ENCODE measurements around the gene SEPTIN14. TPM values are rescaled to one million over a fixed set of nuclear protein-coding genes. Genes with fewer than 3 reads are reported as not detected.
"Not testable (repeated sequence)": the region's sequence is repeated elsewhere in the genome, so short reads cannot be mapped to it uniquely, and the experiment has no call there.

Gene SEPTIN14
- not detected for total RNA-seq
- long read RNA-seq, result 0 reads

- H3K36me3 ChIP-seq; H3K4me3 ChIP-seq; DNase-seq; H3K27me3 ChIP-seq (ENCODE audit: low read depth); H3K27ac ChIP-seq (replicated peaks); intact Hi-C loops (cut with micrococcal nuclease); H3K4me1 ChIP-seq: not testable (repeated sequence)
- H3K9me3 ChIP-seq (replicated peaks), result peaks cover 17% of the 10 kb centered on the region
Observed at GRCh38 chr7:55862652-55863051, at the start of gene SEPTIN14. Gene SEPTIN14, minus strand, starts transcription at chr7:55862752. Its CDS starts 756 bp downstream, at chr7:55861996.

- Histone ChIP-seq H3K4me3 (no peak overlapping the region), H3K9me3 (replicated peaks) (peaks cover 5% of the 10 kb centered on the region), H3K27me3 (ENCODE audit: low read depth) (no peaks in the 10 kb centered on the region), H3K36me3 (peaks cover 28% of the 10 kb centered on the region), H3K4me1 (no peaks in the 10 kb centered on the region), H3K27ac (replicated peaks) (no peak overlapping the region)
- intact Hi-C loops (cut with micrococcal nuclease), result no loop called here
- no peak for TF ChIP-seq CTCF (IDR thresholded peaks at IDR 0.05; ENCODE audit: borderline replicate concordance)
- DNase-seq, result no peak
Observed at GRCh38 chr7:55903985-55904759, 41.6 kb upstream of the SEPTIN14 start.

- H3K4me1 ChIP-seq; H3K9me3 ChIP-seq (replicated peaks); H3K27me3 ChIP-seq (ENCODE audit: low read depth); H3K4me3 ChIP-seq; H3K27ac ChIP-seq (replicated peaks); intact Hi-C loops (cut with micrococcal nuclease); DNase-seq: not testable (repeated sequence)
- H3K36me3 ChIP-seq, result peaks cover 11% of the 10 kb centered on the region
Observed at GRCh38 chr7:55901059-55901458, 38.5 kb upstream of the SEPTIN14 start.

- H3K4me1 ChIP-seq, result no peaks in the 10 kb centered on the region
- intact Hi-C loops (cut with micrococcal nuclease), result no loop called here
- DNase-seq, result no peak
- H3K27me3 ChIP-seq (ENCODE audit: low read depth), result no peaks in the 10 kb centered on the region
- no peaks in the 10 kb centered on the region for H3K9me3 ChIP-seq (replicated peaks)
- no peak for TF ChIP-seq CTCF (IDR thresholded peaks at IDR 0.05; ENCODE audit: borderline replicate concordance)
- no peak overlapping the region for H3K4me3 ChIP-seq
- peaks cover 11% of the 10 kb centered on the region for H3K36me3 ChIP-seq
- H3K27ac ChIP-seq (replicated peaks), result no peak overlapping the region
Observed at GRCh38 chr7:55898287-55898686, 35.7 kb upstream of the SEPTIN14 start.

- Histone ChIP-seq H3K9me3 (replicated peaks) (no peaks in the 10 kb centered on the region), H3K36me3 (no peaks in the 10 kb centered on the region), H3K4me1 (no peaks in the 10 kb centered on the region), H3K27ac (replicated peaks) (no peak overlapping the region), H3K27me3 (ENCODE audit: low read depth) (no peaks in the 10 kb centered on the region), H3K4me3 (no peak overlapping the region)
- intact Hi-C loops (cut with micrococcal nuclease), result no loop called here
- DNase-seq, result no peak
- no peak for TF ChIP-seq CTCF (IDR thresholded peaks at IDR 0.05; ENCODE audit: borderline replicate concordance)
Observed at GRCh38 chr7:55895021-55895420, 32.5 kb upstream of the SEPTIN14 start.

GRCh38 chr7:55893940-55894339 is 31.4 kb upstream of the SEPTIN14 start:
- intact Hi-C loops (cut with micrococcal nuclease), result no loop called here
- no peak for TF ChIP-seq CTCF (IDR thresholded peaks at IDR 0.05; ENCODE audit: borderline replicate concordance)
- Histone ChIP-seq H3K4me1 (no peaks in the 10 kb centered on the region), H3K9me3 (replicated peaks) (no peaks in the 10 kb centered on the region), H3K4me3 (no peak overlapping the region), H3K27me3 (ENCODE audit: low read depth) (no peaks in the 10 kb centered on the region), H3K36me3 (no peaks in the 10 kb centered on the region), H3K27ac (replicated peaks) (no peak overlapping the region)
- no peak for DNase-seq

- H3K9me3 ChIP-seq (replicated peaks); H3K27me3 ChIP-seq (ENCODE audit: low read depth); H3K27ac ChIP-seq (replicated peaks); H3K36me3 ChIP-seq; intact Hi-C loops (cut with micrococcal nuclease); DNase-seq: not testable (repeated sequence)
- H3K4me1 ChIP-seq, result peaks cover 13% of the 10 kb centered on the region
- peak overlapping the region; percentile 70 for H3K4me3 ChIP-seq
Observed at GRCh38 chr7:55888378-55888777, 25.8 kb upstream of the SEPTIN14 start.

Measured in left ventricle myocardium inferior (tissue), 1 donor.